Neural progenitor cell (in vitro differentiated cells): ENCODE results near the gene PLCB3. TPM values are rescaled to one million over a fixed set of nuclear protein-coding genes. Genes with fewer than 3 reads are reported as not detected.

Experiments
- DNase-seq: peaks from one replicate; pipeline ENCODE4 v3.0.0-alpha.2; 2016; ENCODE audit warnings: low spot score
- H2AFZ ChIP-seq: fragments of 200-600 bp; sonication (generic); replicated peaks from 2 replicates; pipeline ENCODE4 v1.6.1; 2016; ENCODE audit warnings: antibody characterized with exemption
- H3F3A ChIP-seq: fragments of 200-600 bp; sonication (generic); 2 replicates; pipeline ENCODE4 v1.6.1; 2016; ENCODE audit warnings: antibody characterized with exemption, low read depth
- H3K27ac ChIP-seq: fragments of 200-600 bp; sonication (generic); 2 replicates; pipeline ENCODE4 v1.5.1; 2016; ENCODE audit warnings: mild to moderate bottlenecking
- H3K27me3 ChIP-seq: fragments of 200-600 bp; sonication (generic); 2 replicates; pipeline ENCODE4 v1.6.1; 2016; ENCODE audit warnings: mild to moderate bottlenecking, moderate library complexity
- H3K36me3 ChIP-seq: fragments of 200-600 bp; sonication (generic); 2 replicates; pipeline ENCODE4 v1.5.1; 2016
- H3K4me1 ChIP-seq: fragments of 200-600 bp; sonication (generic); 2 replicates; pipeline ENCODE4 v1.6.1; 2016; ENCODE audit warnings: mixed run types
- H3K4me2 ChIP-seq: fragments of 200-600 bp; sonication (generic); 2 replicates; pipeline ENCODE4 v1.6.1; 2016
- H3K4me3 ChIP-seq: fragments of 200-600 bp; sonication (generic); 2 replicates; pipeline ENCODE4 v1.5.1; 2016
- H3K79me2 ChIP-seq: fragments of 200-600 bp; sonication (generic); 2 replicates; pipeline ENCODE4 v1.6.1; 2016; ENCODE audit warnings: low read depth
- H3K9ac ChIP-seq: fragments of 200-600 bp; sonication (generic); 2 replicates; pipeline ENCODE4 v1.6.1; 2016
- H3K9me3 ChIP-seq: fragments of 200-600 bp; sonication (generic); 2 replicates; pipeline ENCODE4 v1.5.1; 2016; ENCODE audit warnings: low read depth
- H4K20me1 ChIP-seq: fragments of 200-600 bp; sonication (generic); 2 replicates; pipeline ENCODE4 v1.6.1; 2016; ENCODE audit warnings: low read depth
- H3K27ac Mint-ChIP-seq: 3 replicates; pipeline ENCODE4 v1.8.0; 2021; ENCODE audit warnings: mixed read lengths
- H3K27me3 Mint-ChIP-seq: 2 replicates; pipeline ENCODE4 v1.8.0; 2022; ENCODE audit warnings: low read depth, mild to moderate bottlenecking, inconsistent platforms, moderate library complexity, mixed read lengths; ENCODE audit not compliant: insufficient read depth
- H3K36me3 Mint-ChIP-seq: 3 replicates; pipeline ENCODE4 v1.8.0; 2021; ENCODE audit warnings: mixed read lengths
- H3K4me1 Mint-ChIP-seq: 3 replicates; pipeline ENCODE4 v1.8.0; 2021; ENCODE audit warnings: mixed read lengths
- H3K4me3 Mint-ChIP-seq: 3 replicates; pipeline ENCODE4 v1.8.0; 2021; ENCODE audit warnings: mild to moderate bottlenecking, moderate library complexity, mixed read lengths
- H3K9me3 Mint-ChIP-seq: 3 replicates; pipeline ENCODE4 v1.8.0; 2020; ENCODE audit warnings: mixed read lengths
- EZH2 ChIP-seq: fragments of 200-600 bp; sonication (generic); IDR thresholded peaks from 2 replicates; pipeline ENCODE4 v1.6.1; 2017; ENCODE audit warnings: antibody characterized with exemption, mild to moderate bottlenecking, moderate library complexity
- EZH2phosphoT487 ChIP-seq: fragments of 200-600 bp; sonication (generic); IDR thresholded peaks from 2 replicates; pipeline ENCODE4 v1.6.1; 2017; ENCODE audit warnings: antibody characterized with exemption
- total RNA-seq: library from RNA; depleted of rRNA; stranded (reverse); fragments of >200 nt; gene quantifications from 2 replicates; pipeline ENCODE4 v1.2.3, GENCODE V29; 2015; ENCODE audit warnings: low replicate concordance
- TF ChIP-seq, protein P1 (sequence below): fragments of 200-600 bp; sonication (generic); IDR thresholded peaks from 2 replicates; pipeline ENCODE4 v1.5.1; 2017; ENCODE audit warnings: antibody characterized with exemption, mild to moderate bottlenecking

PLCB3 gene
- total RNA-seq, 1 donor from 2014 or later = 15.6 TPM

DNA sequence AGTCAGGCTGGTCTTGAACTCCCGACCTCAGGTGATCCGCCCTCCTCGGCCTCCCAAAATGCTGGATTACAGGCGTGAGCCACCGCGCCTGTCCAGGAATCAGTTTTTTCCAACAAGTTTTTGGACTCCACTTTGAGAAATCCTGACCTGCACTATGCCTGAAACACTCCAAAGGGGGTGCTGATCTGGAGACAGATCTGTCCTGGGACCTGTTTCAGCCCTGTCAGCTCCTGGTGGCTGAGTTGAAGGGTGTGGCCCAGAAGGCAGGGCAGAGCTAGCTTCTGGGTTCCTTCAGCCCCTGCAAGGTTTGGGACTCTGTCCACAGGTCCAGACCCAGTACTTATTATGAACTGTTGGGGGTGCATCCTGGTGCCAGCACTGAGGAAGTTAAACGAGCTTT, 19.8 kb upstream of the PLCB3 start:
- Histone ChIP-seq H3K4me2 (peak overlapping the region; percentile 95), H3K36me3 (no peaks in the 10 kb centered on the region), H3K27ac (no peak overlapping the region), H2AFZ (no peak overlapping the region), H3K79me2 (no peaks in the 10 kb centered on the region), H3K27me3 (peaks cover 47% of the 10 kb centered on the region), H3K4me3 (no peak overlapping the region), H3K9ac (no peak overlapping the region), H3K4me1 (peaks cover 14% of the 10 kb centered on the region), H3F3A (peaks cover 44% of the 10 kb centered on the region), H4K20me1 (peaks cover 3% of the 10 kb centered on the region), H3K9me3 (no peaks in the 10 kb centered on the region)
- Mint-ChIP-seq H3K4me1 (peaks cover 32% of the 10 kb centered on the region), H3K4me3 (peak overlapping the region; percentile 92), H3K36me3 (no peaks in the 10 kb centered on the region), H3K27ac (no peak overlapping the region), H3K27me3 (peaks cover 14% of the 10 kb centered on the region), H3K9me3 (no peaks in the 10 kb centered on the region)
- no peak for TF ChIP-seq EZH2
- TF ChIP-seq EZH2phosphoT487 = no peak
- TF ChIP-seq, protein P1, sequence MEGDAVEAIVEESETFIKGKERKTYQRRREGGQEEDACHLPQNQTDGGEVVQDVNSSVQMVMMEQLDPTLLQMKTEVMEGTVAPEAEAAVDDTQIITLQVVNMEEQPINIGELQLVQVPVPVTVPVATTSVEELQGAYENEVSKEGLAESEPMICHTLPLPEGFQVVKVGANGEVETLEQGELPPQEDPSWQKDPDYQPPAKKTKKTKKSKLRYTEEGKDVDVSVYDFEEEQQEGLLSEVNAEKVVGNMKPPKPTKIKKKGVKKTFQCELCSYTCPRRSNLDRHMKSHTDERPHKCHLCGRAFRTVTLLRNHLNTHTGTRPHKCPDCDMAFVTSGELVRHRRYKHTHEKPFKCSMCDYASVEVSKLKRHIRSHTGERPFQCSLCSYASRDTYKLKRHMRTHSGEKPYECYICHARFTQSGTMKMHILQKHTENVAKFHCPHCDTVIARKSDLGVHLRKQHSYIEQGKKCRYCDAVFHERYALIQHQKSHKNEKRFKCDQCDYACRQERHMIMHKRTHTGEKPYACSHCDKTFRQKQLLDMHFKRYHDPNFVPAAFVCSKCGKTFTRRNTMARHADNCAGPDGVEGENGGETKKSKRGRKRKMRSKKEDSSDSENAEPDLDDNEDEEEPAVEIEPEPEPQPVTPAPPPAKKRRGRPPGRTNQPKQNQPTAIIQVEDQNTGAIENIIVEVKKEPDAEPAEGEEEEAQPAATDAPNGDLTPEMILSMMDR = no peak
- DNase-seq = no peak

DNA sequence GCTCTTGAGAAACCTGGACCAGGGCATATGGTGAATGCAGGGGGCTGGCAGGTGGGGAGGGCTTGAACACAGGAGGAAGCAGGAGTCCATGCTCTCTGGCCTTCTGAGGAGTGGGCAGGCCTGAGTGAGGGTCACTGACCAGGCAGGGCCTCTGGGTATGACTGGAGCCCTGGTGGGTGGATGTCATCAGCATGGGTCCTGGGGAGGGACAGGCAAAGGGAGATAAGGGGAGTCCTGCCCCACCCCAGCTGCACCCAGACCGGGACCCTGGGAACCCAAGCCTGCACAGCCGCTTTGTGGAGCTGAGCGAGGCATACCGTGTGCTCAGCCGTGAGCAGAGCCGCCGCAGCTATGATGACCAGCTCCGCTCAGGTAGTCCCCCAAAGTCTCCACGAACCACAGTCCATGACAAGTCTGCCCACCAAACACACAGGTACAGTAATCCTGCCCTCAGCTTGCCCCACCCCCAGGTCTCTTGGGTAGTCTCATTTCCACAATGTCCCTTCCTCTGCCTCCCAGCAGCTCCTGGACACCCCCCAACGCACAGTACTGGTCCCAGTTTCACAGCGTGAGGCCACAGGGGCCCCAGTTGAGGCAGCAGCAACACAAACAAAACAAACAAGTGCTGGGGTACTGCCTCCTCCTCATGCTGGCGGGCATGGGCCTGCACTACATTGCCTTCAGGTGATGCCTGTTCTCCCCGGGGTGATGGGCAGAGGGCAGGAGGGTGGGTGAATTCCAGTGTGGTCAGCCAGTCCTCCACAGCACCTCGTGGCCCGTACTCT, 19.0 kb upstream of the PLCB3 start:
- H3K9me3 Mint-ChIP-seq = no peaks in the 10 kb centered on the region
- no peak for TF ChIP-seq EZH2phosphoT487
- TF ChIP-seq EZH2 = no peak
- TF ChIP-seq, protein P1 = no peak
- Histone ChIP-seq H3K4me1 (peaks cover 8% of the 10 kb centered on the region), H3K36me3 (no peaks in the 10 kb centered on the region), H3K27ac (no peak overlapping the region), H2AFZ (no peak overlapping the region), H3F3A (peaks cover 44% of the 10 kb centered on the region), H4K20me1 (peaks cover 3% of the 10 kb centered on the region), H3K27me3 (peaks cover 47% of the 10 kb centered on the region), H3K9ac (no peak overlapping the region), H3K4me3 (no peak overlapping the region), H3K79me2 (no peaks in the 10 kb centered on the region), H3K4me2 (no peak overlapping the region), H3K9me3 (no peaks in the 10 kb centered on the region)
- no peak overlapping the region for H3K27ac Mint-ChIP-seq
- no peak for DNase-seq
- H3K27me3 Mint-ChIP-seq = peaks cover 16% of the 10 kb centered on the region
- H3K4me3 Mint-ChIP-seq = peak overlapping the region; percentile 92
- peaks cover 25% of the 10 kb centered on the region for H3K4me1 Mint-ChIP-seq
- no peaks in the 10 kb centered on the region for H3K36me3 Mint-ChIP-seq

DNA sequence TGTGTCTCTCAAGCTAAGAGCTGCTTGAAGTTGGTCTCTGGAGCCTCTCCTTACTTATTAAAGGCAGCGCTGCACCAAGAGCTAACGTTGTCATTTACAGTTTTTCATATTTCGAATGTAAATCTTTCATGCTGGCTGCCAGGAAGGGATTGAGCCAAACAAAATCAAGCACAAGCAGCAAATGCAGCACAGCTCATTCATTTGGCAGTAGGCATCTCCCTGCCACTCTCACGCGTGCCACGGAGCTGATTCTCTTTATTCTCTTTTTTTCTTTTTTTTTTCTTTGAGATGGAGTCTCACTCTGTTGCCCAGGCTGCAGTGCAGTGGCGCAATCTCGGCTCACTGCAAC, 18.4 kb upstream of the PLCB3 start:
- Mint-ChIP-seq H3K4me1 (peaks cover 23% of the 10 kb centered on the region), H3K27ac (no peak overlapping the region)

More for the DNA sequence above, 18.4 kb upstream of the PLCB3 start:
- Mint-ChIP-seq H3K9me3 (no peaks in the 10 kb centered on the region), H3K27me3 (peaks cover 16% of the 10 kb centered on the region), H3K4me3 (peak overlapping the region; percentile 92), H3K36me3 (no peaks in the 10 kb centered on the region)
- no peak for DNase-seq
- no peak overlapping the region for H3K27ac ChIP-seq
- peaks cover 8% of the 10 kb centered on the region for H3K4me1 ChIP-seq
- no peaks in the 10 kb centered on the region for H3K79me2 ChIP-seq
- no peaks in the 10 kb centered on the region for H3K36me3 ChIP-seq
- H3K9me3 ChIP-seq = no peaks in the 10 kb centered on the region
- no peak overlapping the region for H2AFZ ChIP-seq
- peaks cover 47% of the 10 kb centered on the region for H3K27me3 ChIP-seq
- H3F3A ChIP-seq = peaks cover 44% of the 10 kb centered on the region
- H4K20me1 ChIP-seq = peaks cover 3% of the 10 kb centered on the region
- TF ChIP-seq EZH2phosphoT487 (no peak), EZH2 (no peak)
- TF ChIP-seq, protein P1 = no peak
- no peak overlapping the region for H3K9ac ChIP-seq
- no peak overlapping the region for H3K4me2 ChIP-seq
- H3K4me3 ChIP-seq = no peak overlapping the region
